Measurements from ENCODE around the gene KCNMB3.
"Not testable (repeated sequence)": the region's sequence is repeated elsewhere in the genome, so short reads cannot be mapped to it uniquely, and the experiment has no call there.

Gene KCNMB3

GRCh38 chr3:179250803-179251476 is at the start of gene KCNMB3:
Gene KCNMB3 (minus strand): TSS chr3:179251114. CDS start chr3:179250990, 124 bp downstream.
- FAIRE-seq = no peak

DNA sequence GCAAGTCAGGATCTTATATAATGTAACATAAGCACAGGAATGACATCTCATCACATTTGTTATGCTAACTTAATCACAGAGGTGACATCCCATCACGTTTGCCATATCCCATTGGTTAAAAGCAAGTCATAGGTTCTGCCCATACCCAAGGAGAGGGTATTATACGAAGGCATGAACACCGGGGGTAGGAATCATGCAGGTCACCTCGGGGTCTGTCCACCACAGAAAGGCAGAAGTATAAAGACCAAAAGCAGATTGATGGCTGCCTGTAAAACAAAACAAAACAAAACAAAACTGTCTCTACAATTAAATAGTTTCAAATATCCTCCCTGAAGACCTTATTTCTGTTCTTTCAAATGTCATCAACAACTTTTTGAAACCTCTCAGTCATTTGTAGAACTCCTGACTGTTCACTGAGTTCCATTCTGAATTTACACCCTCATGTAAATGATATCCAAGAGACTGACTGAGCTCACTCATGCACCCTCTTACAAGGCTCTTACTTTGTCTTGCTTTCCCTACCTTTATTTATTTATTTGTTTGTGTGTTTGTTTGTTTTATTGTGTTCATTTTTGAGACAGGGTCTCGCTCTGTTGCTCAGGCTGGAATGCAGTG is 49.2 kb upstream of the KCNMB3 start:
- FAIRE-seq = no peak

DNA sequence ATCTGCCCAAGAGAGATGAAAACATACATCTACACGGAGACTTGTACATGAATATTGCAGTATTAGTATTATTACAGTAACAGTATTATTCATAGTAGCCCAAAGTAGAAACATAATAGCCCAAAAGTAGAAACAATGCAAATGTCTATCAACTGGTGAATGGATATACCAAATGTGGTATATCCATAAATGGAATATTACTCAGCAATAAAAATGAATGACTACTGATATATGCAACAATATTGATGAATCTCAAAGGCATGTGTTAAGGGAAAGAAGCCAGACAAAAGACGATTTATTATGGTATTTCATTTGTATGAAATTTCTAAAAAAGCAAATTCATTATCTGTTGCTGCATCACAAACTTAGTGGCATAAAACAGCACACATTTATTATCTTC is 48.4 kb upstream of the KCNMB3 start:
- FAIRE-seq = no peak

DNA sequence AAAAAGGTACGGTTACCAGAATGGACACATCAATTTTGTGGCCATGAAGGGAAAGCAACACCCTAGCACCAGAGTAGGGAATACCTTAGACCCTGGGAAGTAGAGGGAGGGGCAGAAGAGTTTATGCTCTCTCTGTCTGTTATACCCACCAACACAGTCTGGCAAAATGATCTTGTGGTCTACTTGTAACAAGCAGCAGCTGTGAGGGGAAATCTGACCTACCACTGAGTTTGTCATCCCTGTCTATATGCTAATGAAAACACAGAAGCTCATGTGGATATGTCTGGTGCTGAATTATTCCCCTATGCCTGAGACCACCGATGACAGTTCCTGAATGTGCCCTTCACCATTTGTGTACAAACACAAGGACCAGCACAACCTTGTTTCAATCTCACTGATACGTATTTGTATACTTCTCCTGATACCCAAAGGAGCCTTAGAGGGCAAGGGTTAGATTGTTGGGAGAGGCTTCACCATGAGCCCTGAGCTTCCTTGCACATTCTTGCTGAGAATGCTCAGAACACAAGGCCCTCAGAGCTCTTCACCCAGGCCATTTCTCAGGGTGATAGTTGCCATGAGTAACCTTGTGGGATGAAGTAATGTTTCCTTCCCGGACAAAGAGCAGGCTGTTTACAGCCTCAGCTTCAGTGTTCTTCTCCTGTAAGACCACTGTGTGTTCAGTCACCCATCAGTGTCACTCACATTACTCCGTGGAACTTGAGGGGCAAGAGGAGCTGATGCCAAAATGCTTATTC is 47.2 kb upstream of the KCNMB3 start:
- FAIRE-seq = no peak

GRCh38 chr3:179292450-179292849 is 41.5 kb upstream of the KCNMB3 start:
- no peak for FAIRE-seq

DNA sequence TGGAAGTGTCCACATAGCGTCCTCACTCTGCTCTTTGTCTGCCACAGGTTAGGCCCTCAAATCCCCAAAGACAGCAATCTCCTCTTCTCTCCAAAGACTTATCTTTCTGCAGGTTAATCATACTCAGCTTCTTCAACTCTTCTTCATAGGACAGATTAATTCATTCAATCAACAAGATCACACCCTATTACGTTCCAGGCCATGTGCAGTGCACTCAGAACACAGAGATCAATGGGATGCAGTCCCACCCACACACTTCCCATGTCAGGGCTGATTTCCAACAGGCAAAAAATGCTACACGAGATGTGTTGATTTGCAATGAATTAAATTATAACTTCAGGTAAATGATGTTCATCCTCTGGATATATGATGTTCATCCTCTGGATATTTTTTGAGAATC is 38.4 kb upstream of the KCNMB3 start:
- FAIRE-seq = no peak

DNA sequence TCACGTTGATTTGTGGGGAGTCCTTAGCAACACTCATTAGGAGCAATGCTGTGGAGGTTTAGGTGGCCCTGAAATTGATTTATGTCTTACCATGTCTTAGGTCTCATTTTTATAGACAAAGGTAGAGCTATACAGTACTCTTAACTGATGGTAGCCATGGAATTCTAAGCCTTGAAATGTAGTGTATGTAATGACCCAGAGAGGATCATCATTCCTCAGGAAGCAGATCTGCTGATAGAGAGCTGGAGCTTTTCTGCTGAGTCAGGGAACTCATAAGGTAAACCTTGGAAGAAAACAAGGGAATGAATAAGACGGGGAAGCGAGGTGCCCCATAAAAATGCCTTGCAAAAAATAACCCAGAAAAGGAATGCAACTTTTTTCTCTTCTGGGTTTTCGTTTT is 37.9 kb upstream of the KCNMB3 start:
- FAIRE-seq = no peak

- no peak for FAIRE-seq
Measured at GRCh38 chr3:179286331-179286730, 35.4 kb upstream of the KCNMB3 start.

- no peak for FAIRE-seq
Measured at GRCh38 chr3:179281825-179282224, 30.9 kb upstream of the KCNMB3 start.

DNA sequence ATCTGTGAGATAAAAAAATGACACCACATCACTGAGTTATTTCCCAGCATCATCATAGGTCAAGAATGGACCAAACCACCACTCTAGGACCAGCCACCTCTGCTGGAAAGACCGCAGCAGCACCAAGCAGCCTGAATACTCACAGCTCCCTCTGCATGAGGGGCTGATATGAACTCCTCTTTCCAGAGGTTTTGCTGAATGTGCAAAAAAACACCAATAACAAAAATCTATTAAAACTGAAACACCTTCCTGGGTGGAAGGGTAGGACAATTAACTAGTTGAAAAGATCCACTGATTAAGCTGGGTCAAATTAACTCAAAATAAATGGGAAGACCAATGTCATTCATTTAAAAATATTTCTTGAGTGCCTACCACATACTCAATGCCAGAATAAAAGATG is 28.9 kb upstream of the KCNMB3 start:
- FAIRE-seq = no peak

GRCh38 chr3:179278932-179279693 is 28.2 kb upstream of the KCNMB3 start:
- no peak for FAIRE-seq

- FAIRE-seq = no peak
Measured at GRCh38 chr3:179278151-179278550, 27.2 kb upstream of the KCNMB3 start.

GRCh38 chr3:179276743-179277142 is 25.8 kb upstream of the KCNMB3 start:
- FAIRE-seq = no peak

- no peak for FAIRE-seq
Measured at GRCh38 chr3:179276001-179276400, 25.1 kb upstream of the KCNMB3 start.

DNA sequence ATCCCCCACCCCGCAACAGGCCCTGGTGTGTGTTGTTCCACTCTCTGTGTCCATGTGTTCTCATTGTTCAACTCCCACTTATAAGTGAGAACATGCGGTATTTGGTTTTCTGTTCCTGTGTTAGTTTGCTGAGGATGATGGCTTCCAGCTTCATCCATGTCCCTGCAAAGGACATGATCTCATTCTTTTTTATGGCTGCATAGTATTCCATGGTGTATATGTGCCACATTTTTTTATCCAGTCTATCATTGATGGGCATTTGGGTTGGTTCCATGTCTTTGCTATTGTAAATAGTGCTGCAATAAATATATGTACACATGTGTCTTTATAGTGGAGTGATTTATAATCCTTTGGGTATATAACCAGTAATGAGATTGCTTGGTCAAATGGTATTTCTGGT is 23.5 kb upstream of the KCNMB3 start:
- not testable (repeated sequence) for FAIRE-seq

- no peak for FAIRE-seq
Measured at GRCh38 chr3:179272385-179272784, 21.5 kb upstream of the KCNMB3 start.

DNA sequence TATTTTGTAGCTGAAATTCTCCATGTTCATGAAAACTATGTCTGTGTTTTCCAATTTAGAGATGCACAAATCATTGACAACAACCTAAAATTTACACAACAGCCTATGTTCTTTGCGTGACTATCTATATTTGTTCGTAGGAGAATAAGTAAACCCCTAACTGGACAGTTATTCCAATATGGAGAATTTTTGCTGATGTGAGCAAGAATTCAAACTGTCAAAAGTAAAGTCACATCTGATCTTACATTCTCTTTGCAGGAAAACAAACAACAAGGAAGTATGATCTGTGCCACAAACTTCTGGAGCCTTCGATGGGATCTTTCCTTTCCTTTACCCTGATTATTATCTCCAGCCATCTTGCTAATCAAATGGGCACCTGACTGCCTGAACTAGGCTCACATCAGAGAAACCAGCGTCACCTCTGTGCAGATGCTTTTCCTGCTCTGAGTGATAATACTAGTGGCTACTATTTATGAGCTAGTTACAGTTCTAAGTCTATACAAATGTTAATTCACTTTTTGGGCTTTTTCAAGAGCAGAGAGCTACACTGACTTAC is 18.3 kb upstream of the KCNMB3 start:
- FAIRE-seq = no peak

- FAIRE-seq = no peak
Measured at GRCh38 chr3:179268400-179269051, 17.6 kb upstream of the KCNMB3 start.

DNA sequence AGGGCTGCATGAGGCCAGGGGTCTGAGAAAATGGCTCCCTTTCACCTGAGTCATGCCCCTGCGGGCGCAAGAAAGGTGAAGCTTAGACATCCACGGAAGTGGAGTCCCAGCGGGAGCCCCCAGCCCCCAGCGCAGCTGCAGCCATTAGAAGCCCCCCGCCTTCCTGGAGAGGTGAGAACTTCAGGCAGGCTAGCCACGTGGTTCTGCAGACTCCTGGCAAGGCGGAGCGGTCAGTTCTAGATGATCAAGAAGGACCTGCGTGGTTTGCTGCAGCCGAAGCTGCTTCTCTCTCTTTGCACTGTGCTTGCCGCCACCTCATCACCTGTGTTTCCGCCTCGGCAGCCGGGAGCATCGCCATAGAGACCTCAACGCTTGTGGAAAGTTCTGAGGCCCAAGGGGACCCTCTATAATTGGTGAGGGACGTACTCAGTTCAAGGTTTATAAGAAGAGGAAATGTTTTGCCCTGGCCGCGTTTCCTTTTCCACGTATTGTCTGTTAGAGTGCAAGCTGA is 15.8 kb upstream of the KCNMB3 start:
- no peak for FAIRE-seq

DNA sequence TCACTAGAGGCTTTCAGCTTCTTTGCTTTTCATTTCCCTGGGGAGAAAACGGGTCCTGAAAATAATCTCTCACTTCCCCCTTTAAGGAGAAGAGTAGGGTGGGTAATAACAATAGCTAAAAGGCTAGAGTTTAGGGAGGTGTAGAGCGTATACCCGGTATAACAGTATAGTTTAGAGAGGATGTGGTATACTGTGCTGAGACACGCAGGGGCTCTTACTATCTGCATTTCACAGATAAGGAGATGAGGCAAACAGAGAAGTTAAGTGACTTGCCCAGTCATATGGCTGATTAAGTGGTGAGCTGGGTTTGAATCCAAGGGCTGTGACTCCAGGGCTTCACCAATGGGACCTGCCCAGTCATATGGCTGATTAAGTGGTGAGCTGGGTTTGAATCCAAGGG is 15.0 kb upstream of the KCNMB3 start:
- FAIRE-seq = no peak

- no peak for FAIRE-seq
Measured at GRCh38 chr3:179265092-179265491, 14.2 kb upstream of the KCNMB3 start.

GRCh38 chr3:179264449-179264848 is 13.5 kb upstream of the KCNMB3 start:
- no peak for FAIRE-seq

Measured in G401.6 (cell line).